Measurements from ENCODE around the gene GLT8D2. TPM values are rescaled to one million over a fixed set of nuclear protein-coding genes. Genes with fewer than 3 reads are reported as not detected.
A peak's percentile ranks its signal among the peaks of the same experiment; 100 is the strongest.

Gene GLT8D2
- total RNA-seq, 1 experiment from 2014 or later = 3.8 TPM

DNA sequence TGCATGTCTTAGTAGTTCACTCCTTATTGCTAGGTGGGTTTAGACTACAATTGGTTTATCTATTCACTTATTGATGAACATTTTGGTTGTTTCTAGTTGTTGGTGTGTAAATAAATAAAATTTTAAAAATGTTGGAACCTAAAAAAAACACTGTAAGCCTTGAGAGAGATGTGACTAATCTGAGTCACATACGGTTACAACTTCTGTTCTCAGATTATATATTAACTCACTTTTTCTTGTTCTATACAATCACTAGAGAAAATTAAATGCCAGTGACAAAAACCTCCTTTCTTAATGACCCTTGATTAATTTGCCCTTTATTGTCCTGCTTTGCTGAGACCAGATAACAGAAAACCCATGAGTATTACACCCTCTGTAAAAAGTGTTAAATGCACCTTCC, 91.4 kb downstream of the GLT8D2 start:
- no peak overlapping the region for H2BK12ac ChIP-seq (ENCODE audit: insufficient read length, low read depth, low read length)
- H2BK20ac ChIP-seq (ENCODE audit: low read depth, low read length, poor library complexity, severe bottlenecking) = no peak overlapping the region
- H3K4me1 Mint-ChIP-seq = peaks cover 11 to 21% of the 10 kb centered on the region in 2 experiments
- H3K9me3 Mint-ChIP-seq = no peaks in the 10 kb centered on the region; a peak in 1 of 5 replicates
- no peak overlapping the region for H3K56ac ChIP-seq (ENCODE audit: insufficient read length, low read depth, low read length)
- no peak overlapping the region for H2BK5ac ChIP-seq (ENCODE audit: insufficient read length, low read length)
- no peaks in the 10 kb centered on the region for H3K9me3 ChIP-seq (ENCODE audit: control insufficient read depth, low read depth, low read length)
- TF ChIP-seq CTCF (conservative IDR thresholded peaks at IDR 0.05) = no peak
- H4K8ac ChIP-seq (replicated peaks; ENCODE audit: insufficient read length, low read depth, low read length) = no peak overlapping the region
- no peak overlapping the region for H3K4ac ChIP-seq (ENCODE audit: low read depth, low read length)
- no peak overlapping the region for H4K5ac ChIP-seq (ENCODE audit: insufficient read length, low read depth, low read length)
- no peak overlapping the region for H2BK15ac ChIP-seq (ENCODE audit: low read depth, low read length)
- H3K27ac Mint-ChIP-seq = peak overlapping the region in 2 of 3 experiments; percentile 5 to 18; a peak in 2 of 7 replicates
- DNase-seq = no peak
- H3T11ph ChIP-seq (ENCODE audit: low read length) = no peak overlapping the region
- peaks cover 8% of the 10 kb centered on the region; the same call in 1 of the 2 replicates for H3K79me2 ChIP-seq (ENCODE audit: insufficient read depth, low read length)
- H3K4me3 Mint-ChIP-seq = no peak overlapping the region; a peak in 1 of 5 replicates
- H3K4me2 ChIP-seq (ENCODE audit: insufficient read depth, insufficient read length, low read length) = no peak overlapping the region
- H4K91ac ChIP-seq (ENCODE audit: insufficient read length, low read depth, low read length) = no peak overlapping the region
- H3K27me3 ChIP-seq (ENCODE audit: insufficient read depth, low read length) = no peaks in the 10 kb centered on the region
- WGBS (ENCODE audit: extremely low coverage, insufficient read length, low lambda C conversion rate) = no CpG with 5 or more reads among the region's 1 CpG
- H2AFZ ChIP-seq (ENCODE audit: low read length) = no peak overlapping the region
- no peak overlapping the region for H3K27ac ChIP-seq (ENCODE audit: insufficient read length, low read depth, low read length)
- no peaks in the 10 kb centered on the region for H3K79me1 ChIP-seq (ENCODE audit: insufficient read depth, low read depth, low read length, poor library complexity, severe bottlenecking)
- no peak overlapping the region for H3K18ac ChIP-seq (ENCODE audit: insufficient read length, low read depth, low read length)
- H3K9ac ChIP-seq (ENCODE audit: extremely low read depth, insufficient read length, low read length) = no peak overlapping the region
- no peaks in the 10 kb centered on the region for H4K20me1 ChIP-seq (ENCODE audit: control insufficient read depth, insufficient read depth, insufficient read length)
- no peak overlapping the region for H3K14ac ChIP-seq (ENCODE audit: insufficient read depth, low read length)
- peaks cover 4 to 16% (median 13%) of the 10 kb centered on the region in 3 experiments; a peak in 6 of 7 replicates for H3K36me3 Mint-ChIP-seq (ENCODE audit: insufficient read depth in 1 of 3, low read depth in 3 of 3)
- H3K23ac ChIP-seq (ENCODE audit: insufficient read length, low read depth, low read length) = no peak overlapping the region
- no peak overlapping the region for H2BK120ac ChIP-seq (ENCODE audit: low read depth, low read length, poor library complexity, severe bottlenecking)
- peaks cover 13% of the 10 kb centered on the region for H3K23me2 ChIP-seq (ENCODE audit: insufficient read length, low read depth, low read length, poor library complexity, severe bottlenecking)
- no peaks in the 10 kb centered on the region for H3K4me1 ChIP-seq (ENCODE audit: insufficient read depth, low read length)
- H3K27me3 Mint-ChIP-seq (ENCODE audit: low read depth) = no peaks in the 10 kb centered on the region; the same call in 1 of the 2 replicates
- no peak overlapping the region for H2AK5ac ChIP-seq (ENCODE audit: insufficient read length, low read length)

Measured in H9 (cell line).